H1 (cell line): Measurements from ENCODE around the gene CENPC. TPM values are rescaled to one million over a fixed set of nuclear protein-coding genes. Genes with fewer than 3 reads are reported as not detected.

Source experiments
- CHD7 ChIP-seq: fragments of 300-600 bp; sonication (generic); IDR thresholded peaks from 2 replicates; pipeline ENCODE4 v1.7.1; 2012; ENCODE audit warnings: low read length, moderate library complexity, mild to moderate bottlenecking, inconsistent platforms; ENCODE audit not compliant: insufficient replicate concordance
- EZH2 ChIP-seq: fragments of 200-600 bp; sonication (generic); IDR thresholded peaks from 2 replicates; pipeline ENCODE4 v1.7.1; 2012; ENCODE audit warnings: low read depth, mild to moderate bottlenecking, moderate library complexity, low read length, inconsistent platforms; ENCODE audit not compliant: severe bottlenecking
- JUN ChIP-seq: IDR thresholded peaks from 2 replicates; pipeline ENCODE4 v1.6.1; 2011; ENCODE audit warnings: low read depth, mild to moderate bottlenecking, improper control_type of control experiment, low read length
- NANOG ChIP-seq: IDR thresholded peaks from 2 replicates; pipeline ENCODE4 v1.6.1; 2011; ENCODE audit warnings: low read length, low read depth, mild to moderate bottlenecking, inconsistent platforms; ENCODE audit not compliant: insufficient read depth, poor library complexity, severe bottlenecking
- RAD21 ChIP-seq, 2 experiments: IDR thresholded peaks in 1 of 2; conservative IDR thresholded peaks in 1 of 2; 2 replicates each; pipeline ENCODE4 v1.6.1; 2011; ENCODE audit warnings: low read depth in 2 of 2, low read length in 2 of 2, improper control_type of control experiment in 1 of 2, inconsistent platforms in 1 of 2, mild to moderate bottlenecking in 1 of 2, moderate library complexity in 1 of 2
- RBBP5 ChIP-seq: IDR thresholded peaks from 2 replicates; pipeline ENCODE4 v1.7.1; 2012; ENCODE audit warnings: low read depth, mild to moderate bottlenecking, inconsistent platforms, low read length, moderate library complexity, borderline replicate concordance
- SP1 ChIP-seq: IDR thresholded peaks from 2 replicates; pipeline ENCODE4 v1.6.1; 2011; ENCODE audit warnings: low read depth, low read length
- SP2 ChIP-seq: IDR thresholded peaks from 2 replicates; pipeline ENCODE4 v1.6.1; 2012; ENCODE audit warnings: mild to moderate bottlenecking, low read length, inconsistent platforms
- polyA plus RNA-seq, 7 experiments: library from polyadenylated mRNA; depleted of rRNA in 3 of 7; stranded (reverse) in 5 of 7; unstranded in 2 of 7; fragments of >200 nt in 5 of 7; fragments of 200-250 nt in 2 of 7; gene quantifications; 1 replicate in 5 of 7; 2 replicates in 1 of 7; 4 replicates in 1 of 7; pipeline versions ENCODE4 v1.2.1 to v1.2.3, GENCODE V29; 2011 to 2013; ENCODE audit warnings: missing spikeins in 2 of 7, mixed read lengths in 2 of 7
- total RNA-seq: library from RNA; stranded (reverse); fragmentation: NEBNext Ultra II Directional; extraction: Animal tissue kit (Norgen Biotek cat#: 25700); gene quantifications from 2 replicates; pipeline ENCODE4 v1.2.1, GENCODE V29; 2021

The CENPC gene
- total and polyA plus RNA-seq, 2 of the 8 experiments (the other 6 are each of a cell fraction or from before 2014, with no cell fraction given) = 2.8 to 15.7 TPM

GRCh38 chr4:67566335-67566734, 21.0 kb upstream of the CENPC start (continued):
- TF ChIP-seq JUN = no peak
- TF ChIP-seq SP2 = no peak
- TF ChIP-seq SP1 = no peak
- TF ChIP-seq RBBP5 = no peak
- no peak for TF ChIP-seq CHD7
- no peak for TF ChIP-seq EZH2
- no peak for TF ChIP-seq NANOG
- TF ChIP-seq RAD21 (IDR thresholded peaks at IDR 0.05 in 1 of 2, conservative IDR thresholded peaks at IDR 0.05 in 1 of 2; ENCODE audit: low read depth in 2 of 2, low read length in 2 of 2) = no peak
